ENCODE results near the gene KYAT1. TPM values are rescaled to one million over a fixed set of nuclear protein-coding genes. Genes with fewer than 3 reads are reported as not detected.

The KYAT1 gene
- total RNA-seq, 4 donors from 2014 or later = 1.6 to 3.5 TPM; not detected in 2

- peak; percentile 23 for DNase-seq
- H3K4me3 ChIP-seq = peak overlapping the region; percentile 65 to 98 (median 81)
- in situ Hi-C loops (cut with MboI; ENCODE audit: low pct_ligation_motif_present in 1 of 4, low pct_unique_long_range_greater_than_20kb in 1 of 4, low sequenced_read_pairs in 3 of 4) = no loop called here
- peak overlapping the region; percentile 87 to 92 (median 89) for H3K27ac ChIP-seq
- H3K27me3 ChIP-seq = no peaks in the 10 kb centered on the region
- intact Hi-C loops (cut with DNase I; ENCODE audit: low total_unique reads) = loop anchor here (1.0 kb wide), 1 partner anchor 15 kb away; no protein-coding TSS in a partner anchor
- peaks cover 8 to 20% (median 11%) of the 10 kb centered on the region in 4 donors for H3K4me1 ChIP-seq
- H3K9me3 ChIP-seq = no peaks in the 10 kb centered on the region
- no peak for TF ChIP-seq EP300 (IDR thresholded peaks at IDR 0.05; ENCODE audit: low read depth)
- no peak for TF ChIP-seq POLR2A (IDR thresholded peaks at IDR 0.05)
- TF ChIP-seq POLR2AphosphoS5 (IDR thresholded peaks at IDR 0.05) = no peak
- TF ChIP-seq CTCF (IDR thresholded peaks at IDR 0.05) = no peak
- H3K36me3 ChIP-seq = peaks cover 0 to 10% (median 4%) of the 10 kb centered on the region in 4 donors
- 4% methylated on average over 7 of the region's 7 CpGs; no CpG with 5 or more reads in 1 of the 2 donors for WGBS, 2 donors (ENCODE audit: low coverage in 1 of 2)
Observed at GRCh38 chr9:128787659-128788058, 94.1 kb downstream of the KYAT1 start.

DNA sequence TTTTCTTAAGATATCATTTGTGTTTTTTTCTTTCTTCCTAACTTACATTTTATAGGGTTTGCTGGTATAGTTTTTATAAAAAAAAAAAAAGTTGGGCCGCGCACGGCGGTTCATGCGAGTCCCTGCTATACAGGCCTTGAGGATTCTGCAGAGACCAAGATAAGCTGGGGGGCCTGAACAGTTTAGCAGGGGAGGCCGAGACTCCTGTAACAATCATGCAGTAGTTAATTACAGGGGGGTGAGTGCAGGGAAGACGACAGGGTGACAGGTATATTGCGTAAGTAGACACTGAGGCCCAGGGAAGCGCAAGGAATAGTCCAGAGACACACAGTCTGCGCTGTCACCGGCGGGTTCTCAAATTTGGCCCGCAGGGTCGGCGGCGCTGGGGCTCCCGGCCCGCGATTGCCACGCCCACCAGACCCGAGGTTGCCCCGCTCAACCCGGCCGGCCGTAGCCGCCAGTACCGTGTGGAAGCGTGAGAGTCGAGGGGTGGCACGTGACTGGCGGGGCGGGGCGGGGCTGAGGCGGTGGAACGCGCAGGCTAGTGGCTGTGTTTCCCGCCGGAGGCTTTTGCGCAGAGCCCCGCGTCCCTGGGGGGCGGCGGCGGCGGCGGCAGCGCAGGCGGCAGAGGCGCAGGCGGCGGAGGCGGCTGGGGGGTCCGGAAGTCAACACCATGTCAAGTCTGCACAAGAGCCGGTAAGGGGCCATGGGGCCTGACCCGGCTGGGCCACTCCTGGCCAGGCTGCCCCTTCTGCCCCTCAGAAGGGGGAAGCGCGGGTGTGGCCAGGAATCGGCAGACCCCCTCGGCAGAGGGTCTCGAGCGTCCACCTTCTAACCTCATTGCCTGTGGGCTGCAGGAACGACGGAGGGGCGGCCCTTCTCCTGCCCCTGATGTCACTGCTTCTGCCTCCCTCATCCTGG lies 94.8 kb downstream of the KYAT1 start, which contains the start of gene TBC1D13:
TBC1D13 (plus strand) TSS at position 573 of the 921 bp plus-strand sequence; CDS start at position 674, 101 bp downstream.
- intact Hi-C loops (cut with DNase I; ENCODE audit: low total_unique reads) (loop anchor here (1.0 kb wide), 1 partner anchor 15 kb away; no protein-coding TSS in a partner anchor), in situ Hi-C loops (cut with MboI; ENCODE audit: low pct_ligation_motif_present in 1 of 4, low pct_unique_long_range_greater_than_20kb in 1 of 4, low sequenced_read_pairs in 3 of 4) (no loop called here)
- 13 to 86% methylated on average over 5 to 40 of the region's 64 CpGs for WGBS, 2 donors (ENCODE audit: low coverage in 1 of 2)
- H3K27me3 ChIP-seq = no peaks in the 10 kb centered on the region
- H3K9me3 ChIP-seq = no peaks in the 10 kb centered on the region
- peak within 1 kb of the TSS; percentile 87 to 92 (median 89) for H3K27ac ChIP-seq
- H3K4me3 ChIP-seq = peak within 1 kb of the TSS; percentile 65 to 98 (median 81)
- DNase-seq = peak; percentile 91
- TF ChIP-seq EP300 (IDR thresholded peaks at IDR 0.05; ENCODE audit: low read depth) (no peak), POLR2AphosphoS5 (IDR thresholded peaks at IDR 0.05) (peak; percentile 61 to 76 (median 74)), CTCF (IDR thresholded peaks at IDR 0.05) (no peak), POLR2A (IDR thresholded peaks at IDR 0.05) (peak; percentile 60)
- peaks cover 0 to 5% (median 2%) of the 10 kb centered on the region in 4 donors for H3K36me3 ChIP-seq
- H3K4me1 ChIP-seq = peaks cover 8 to 20% (median 11%) of the 10 kb centered on the region in 4 donors

GRCh38 chr9:128785427-128785826 lies 96.3 kb downstream of the KYAT1 start:
- Histone ChIP-seq H3K9me3 (no peaks in the 10 kb centered on the region), H3K27me3 (no peaks in the 10 kb centered on the region), H3K27ac (no peak overlapping the region), H3K4me3 (no peak overlapping the region), H3K36me3 (no peaks in the 10 kb centered on the region), H3K4me1 (peaks cover 8 to 20% (median 11%) of the 10 kb centered on the region in 4 donors)
- intact Hi-C loops (cut with DNase I; ENCODE audit: low total_unique reads) = no loop called here
- in situ Hi-C loops (cut with MboI; ENCODE audit: low pct_ligation_motif_present in 1 of 4, low pct_unique_long_range_greater_than_20kb in 1 of 4, low sequenced_read_pairs in 3 of 4) = no loop called here
- WGBS, 2 donors (ENCODE audit: low coverage in 1 of 2) = 91 to 98% methylated on average over 5 to 6 of the region's 6 CpGs
- no peak for DNase-seq
- TF ChIP-seq EP300 (IDR thresholded peaks at IDR 0.05; ENCODE audit: low read depth) (no peak), CTCF (IDR thresholded peaks at IDR 0.05) (no peak), POLR2AphosphoS5 (IDR thresholded peaks at IDR 0.05) (no peak), POLR2A (IDR thresholded peaks at IDR 0.05) (no peak)

Other genes with a start within 250 kb of the KYAT1 start
- gene DYNC2I2, start 225.1 kb downstream of the KYAT1 start, total RNA-seq = 100 to 1,000 TPM in 2 of 4 donors, 10 to 100 TPM in 2; 41.4 to 160 (median 94.9) TPM
- 100 to 1,000 TPM in 1 of 4 donors, 10 to 100 TPM in 3; 29.2 to 153 (median 64.4) TPM for gene SET, start 192.7 kb downstream of the KYAT1 start, total RNA-seq
- gene PKN3, start 179.4 kb downstream of the KYAT1 start, total RNA-seq = 10 to 100 TPM in 1 of 4 donors, 1 to 10 TPM in 3; 1.9 to 20.1 (median 5.8) TPM
- 100 to 1,000 TPM in 2 of 4 donors, 10 to 100 TPM in 2; 35.6 to 190 (median 123) TPM for gene ZDHHC12, start 157.8 kb downstream of the KYAT1 start, total RNA-seq
- 100 to 1,000 TPM in 1 of 4 donors, 10 to 100 TPM in 3; 57.5 to 116 (median 73.8) TPM for gene ZER1, start 110.0 kb downstream of the KYAT1 start, total RNA-seq
- 100 to 1,000 TPM in 1 of 4 donors, 10 to 100 TPM in 2, 1 to 10 TPM in 1; 9.6 to 244 (median 21.6) TPM for gene TBC1D13, start 94.7 kb downstream of the KYAT1 start, total RNA-seq
- gene ENDOG, start 63.5 kb downstream of the KYAT1 start, total RNA-seq = 10 to 100 TPM; 29.7 to 83.0 (median 52.8) TPM
- gene SPOUT1, start 52.2 kb downstream of the KYAT1 start, total RNA-seq = 10 to 100 TPM; 19.5 to 48.3 (median 26.6) TPM
- 100 to 1,000 TPM in 1 of 4 donors, 10 to 100 TPM in 3; 29.4 to 116 (median 35.5) TPM for gene LRRC8A, start 183 bp upstream of the KYAT1 start, total RNA-seq
- 10 to 100 TPM in 1 of 4 donors, 1 to 10 TPM in 3; 3.2 to 22.4 (median 5.5) TPM for gene PHYHD1, start 39.0 kb upstream of the KYAT1 start, total RNA-seq
- 10 to 100 TPM in 3 of 4 donors, 1 to 10 TPM in 1; 9.2 to 20.6 (median 11.7) TPM for gene DOLK, start 65.7 kb upstream of the KYAT1 start, total RNA-seq
- 10 to 100 TPM; 18.0 to 79.3 (median 38.4) TPM for gene NUP188, start 65.7 kb upstream of the KYAT1 start, total RNA-seq
- 100 to 1,000 TPM; 184 to 391 (median 224) TPM for gene SH3GLB2, start 146.4 kb upstream of the KYAT1 start, total RNA-seq
- 100 to 1,000 TPM in 1 of 4 donors, 10 to 100 TPM in 3; 72.0 to 245 (median 74.0) TPM for gene MIGA2, start 154.7 kb upstream of the KYAT1 start, total RNA-seq
- 10 to 100 TPM; 15.7 to 52.4 (median 38.2) TPM for gene DOLPP1, start 199.2 kb upstream of the KYAT1 start, total RNA-seq
- gene CRAT, start 228.8 kb upstream of the KYAT1 start, total RNA-seq = 100 to 1,000 TPM; 124 to 161 (median 136) TPM
- gene PTPA, start 229.5 kb upstream of the KYAT1 start, total RNA-seq = 100 to 1,000 TPM in 1 of 4 donors, 10 to 100 TPM in 3; 37.4 to 241 (median 66.5) TPM